PC-3 (cell line): Measurements from ENCODE around the gene VWC2L. TPM values are rescaled to one million over a fixed set of nuclear protein-coding genes. Genes with fewer than 3 reads are reported as not detected.
A peak's percentile ranks its signal among the peaks of the same experiment; 100 is the strongest.

ENCODE experiments used
- ATAC-seq: fragments of 200-7000 bp; cut with Tn5 transposase; 2 replicates; pipeline ENCODE4 v1.9.1; 2020; ENCODE audit warnings: mild to moderate bottlenecking, moderate library complexity
- BruUV-seq: library from RNA; stranded (reverse); fragments of 400-500 nt; replicated peaks from 2 replicates; lab custom pipeline; 2021; lab: Mats Ljungman, UMichigan
- CTCF ChIA-PET: fragments of 300-600 bp; sonication (Branson Sonifier 250); formaldehyde crosslinking; loops from one replicate; lab custom pipeline; 2022; ENCODE audit warnings: antibody characterized with exemption; lab: Charles Lee
- POLR2A ChIA-PET: fragments of 300-600 bp; sonication (Branson Sonifier 250); formaldehyde crosslinking; loops from one replicate; lab custom pipeline; 2022; ENCODE audit warnings: antibody characterized with exemption; ENCODE audit not compliant: unreplicated experiment; lab: Charles Lee
- DNase-seq: peaks from one replicate; pipeline ENCODE4 v3.0.0-alpha.2; 2015
- H2AFZ ChIP-seq: fragments of 300-600 bp; sonication (generic); 2 replicates; pipeline ENCODE4 v1.6.0; 2016; ENCODE audit warnings: antibody characterized with exemption, low read length
- H3F3A ChIP-seq: fragments of 300-600 bp; sonication (generic); one replicate; pipeline ENCODE4 v1.6.0; 2017; ENCODE audit warnings: antibody characterized with exemption, low read length, control low read depth, mild to moderate bottlenecking; ENCODE audit not compliant: unreplicated experiment
- H3K27ac ChIP-seq: fragments of 300-600 bp; sonication (generic); 2 replicates; pipeline ENCODE4 v1.5.1; 2016; ENCODE audit warnings: mild to moderate bottlenecking, low read length
- H3K27me3 ChIP-seq: fragments of 300-600 bp; sonication (generic); 2 replicates; pipeline ENCODE4 v1.6.1; 2016; ENCODE audit warnings: low read length, mixed read lengths
- H3K36me3 ChIP-seq: fragments of 300-600 bp; sonication (generic); 2 replicates; pipeline ENCODE4 v1.6.1; 2016; ENCODE audit warnings: low read depth, mixed run types, low read length, mixed read lengths
- H3K4me1 ChIP-seq: fragments of 300-600 bp; sonication (generic); 2 replicates; pipeline ENCODE4 v1.5.1; 2016; ENCODE audit warnings: low read length; ENCODE audit not compliant: insufficient read depth
- H3K4me2 ChIP-seq: fragments of 300-600 bp; sonication (generic); 2 replicates; pipeline ENCODE4 v1.6.0; 2016; ENCODE audit warnings: low read length
- H3K4me3 ChIP-seq: fragments of 300-600 bp; sonication (generic); 2 replicates; pipeline ENCODE4 v1.5.1; 2016; ENCODE audit warnings: mild to moderate bottlenecking, low read length, mixed read lengths
- H3K79me2 ChIP-seq: fragments of 300-600 bp; sonication (generic); 2 replicates; pipeline ENCODE4 v1.6.1; 2017; ENCODE audit warnings: low read length, mixed read lengths
- H3K9ac ChIP-seq: fragments of 300-600 bp; sonication (generic); 2 replicates; pipeline ENCODE4 v1.6.0; 2016; ENCODE audit warnings: mild to moderate bottlenecking, low read length
- H3K9me2 ChIP-seq: fragments of 300-600 bp; sonication (generic); replicated peaks from 2 replicates; pipeline ENCODE4 v1.6.1; 2016; ENCODE audit warnings: mixed run types, low read length, mixed read lengths
- H3K9me3 ChIP-seq: fragments of 300-600 bp; sonication (generic); 2 replicates; pipeline ENCODE4 v1.6.1; 2016; ENCODE audit warnings: low read length, mixed read lengths
- H4K20me1 ChIP-seq: fragments of 300-600 bp; sonication (generic); 2 replicates; pipeline ENCODE4 v1.6.1; 2016; ENCODE audit warnings: low read length, mixed read lengths
- CTCF ChIP-seq: fragments of 300-600 bp; sonication (generic); conservative IDR thresholded peaks from 2 replicates; pipeline ENCODE4 v1.5.1; 2017; ENCODE audit warnings: antibody characterized with exemption, low read depth, mild to moderate bottlenecking, low read length
- EZH2 ChIP-seq: fragments of 300-600 bp; sonication (generic); IDR thresholded peaks from one replicate; pipeline ENCODE4 v1.6.1; 2017; ENCODE audit warnings: antibody characterized with exemption, mild to moderate bottlenecking, low read length; ENCODE audit not compliant: unreplicated experiment
- EZH2phosphoT487 ChIP-seq: fragments of 300-600 bp; sonication (generic); IDR thresholded peaks from 2 replicates; pipeline ENCODE4 v1.6.1; 2018; ENCODE audit warnings: mild to moderate bottlenecking, antibody characterized with exemption, low read length, borderline replicate concordance
- intact Hi-C: fragments of 100-400 bp; cut with micrococcal nuclease; formaldehyde crosslinking; loops from 2 replicates; pipeline ENCODE4 v1.9.0; 2023
- total RNA-seq: library from RNA; depleted of rRNA; stranded (reverse); fragments of >200 nt; gene quantifications from 2 replicates; pipeline ENCODE4 v1.2.3, GENCODE V29; 2014

Gene VWC2L
- total RNA-seq, 1 experiment from 2014 or later, result not detected

- ATAC-seq, result no peak
- no peaks in the 10 kb centered on the region for H3K9me2 ChIP-seq
- H3K9me3 ChIP-seq, result no peaks in the 10 kb centered on the region
- H4K20me1 ChIP-seq, result no peaks in the 10 kb centered on the region
- no peaks in the 10 kb centered on the region for H3F3A ChIP-seq
- H3K27ac ChIP-seq, result no peak overlapping the region
- no peak overlapping the region for H3K9ac ChIP-seq
- ChIA-PET POLR2A (no interaction called here), CTCF (no interaction called here)
- no peaks in the 10 kb centered on the region for H3K79me2 ChIP-seq
- no peak for DNase-seq
- no TSS peak for BruUV-seq
- H3K27me3 ChIP-seq, result no peaks in the 10 kb centered on the region
- no peak overlapping the region for H3K4me2 ChIP-seq
- H3K4me3 ChIP-seq, result no peak overlapping the region
- H3K4me1 ChIP-seq, result no peaks in the 10 kb centered on the region
- intact Hi-C loops, result no loop called here
- no peaks in the 10 kb centered on the region for H3K36me3 ChIP-seq
- TF ChIP-seq EZH2 (no peak), EZH2phosphoT487 (no peak), CTCF (no peak)
- H2AFZ ChIP-seq, result no peak overlapping the region
Measured at GRCh38 chr2:214436470-214436869, 25.6 kb downstream of the VWC2L start.

GRCh38 chr2:214450118-214450894 is 39.5 kb downstream of the VWC2L start:
- Histone ChIP-seq H3K9me3 (no peaks in the 10 kb centered on the region), H3F3A (no peaks in the 10 kb centered on the region), H3K9ac (no peak overlapping the region), H4K20me1 (no peaks in the 10 kb centered on the region), H3K9me2 (no peaks in the 10 kb centered on the region), H3K4me2 (no peak overlapping the region), H3K79me2 (no peaks in the 10 kb centered on the region), H3K27ac (no peak overlapping the region), H2AFZ (no peak overlapping the region), H3K36me3 (no peaks in the 10 kb centered on the region), H3K4me3 (no peak overlapping the region), H3K4me1 (no peaks in the 10 kb centered on the region), H3K27me3 (no peaks in the 10 kb centered on the region)
- CTCF ChIA-PET, result no interaction called here
- DNase-seq (peak; percentile 7), ATAC-seq (no peak)
- TF ChIP-seq CTCF, result no peak
- TF ChIP-seq EZH2, result no peak
- TF ChIP-seq EZH2phosphoT487, result no peak
- POLR2A ChIA-PET, result no interaction called here
- BruUV-seq, result no TSS peak
- intact Hi-C loops, result no loop called here

GRCh38 chr2:214451516-214452275 is 40.8 kb downstream of the VWC2L start:
- Histone ChIP-seq H3K4me1 (no peaks in the 10 kb centered on the region), H3F3A (no peaks in the 10 kb centered on the region), H3K9me3 (no peaks in the 10 kb centered on the region), H3K27ac (no peak overlapping the region), H3K36me3 (no peaks in the 10 kb centered on the region), H4K20me1 (no peaks in the 10 kb centered on the region), H3K4me3 (no peak overlapping the region), H3K79me2 (no peaks in the 10 kb centered on the region), H3K4me2 (no peak overlapping the region), H2AFZ (no peak overlapping the region), H3K9me2 (no peaks in the 10 kb centered on the region), H3K9ac (no peak overlapping the region), H3K27me3 (no peaks in the 10 kb centered on the region)
- ATAC-seq (peak; percentile 40; the same call in 1 of the 2 replicates), DNase-seq (no peak)
- intact Hi-C loops, result no loop called here
- ChIA-PET POLR2A (no interaction called here), CTCF (no interaction called here)
- TF ChIP-seq EZH2 (no peak), CTCF (no peak), EZH2phosphoT487 (no peak)
- BruUV-seq, result no TSS peak
